HCT116 (cell line): Measurements from ENCODE around the gene IER3. TPM values are rescaled to one million over a fixed set of nuclear protein-coding genes. Genes with fewer than 3 reads are reported as not detected.
A peak's percentile ranks its signal among the peaks of the same experiment; 100 is the strongest.

ENCODE experiments used
- ATAC-seq: fragments of 200-7000 bp; cut with Tn5 transposase; 2 replicates; pipeline ENCODE4 v1.9.1; 2020; ENCODE audit warnings: mild to moderate bottlenecking, moderate library complexity
- BruUV-seq: library from RNA; stranded (reverse); fragments of 400-500 nt; replicated peaks from 2 replicates; lab custom pipeline; 2021; lab: Mats Ljungman, UMichigan
- CTCF ChIA-PET: fragments of 300-600 bp; sonication (Branson Sonifier 250); formaldehyde crosslinking; loops from one replicate; lab custom pipeline; 2021; ENCODE audit warnings: antibody characterized with exemption; lab: Charles Lee
- POLR2A ChIA-PET: fragments of 300-600, 350-600 bp; sonication (Branson Sonifier 250); formaldehyde crosslinking; loops from one replicate; lab custom pipeline; 2021; ENCODE audit warnings: antibody characterized with exemption; lab: Charles Lee
- RAD21 ChIA-PET, 2 experiments: fragments of 300-600 bp; sonication (Branson Sonifier 250); formaldehyde crosslinking; loops; one replicate each; lab custom pipeline; 2023; ENCODE audit warnings: low total read pairs in 2 of 2; ENCODE audit not compliant: uncharacterized antibody in 2 of 2, unreplicated experiment in 2 of 2, low non-redundant PET in 1 of 2; lab: Charles Lee
- DNase-seq: peaks from one replicate; pipeline ENCODE4 v3.0.0-alpha.2; 2010; ENCODE audit warnings: low read depth, low spot score
- H2AFZ ChIP-seq: fragments of 200-600 bp; shearing (Covaris generic), sonication (generic); 2 replicates; pipeline ENCODE4 v1.6.1; 2017; ENCODE audit warnings: low read depth, mixed run types, mixed read lengths, antibody characterized with exemption, low read length; ENCODE audit not compliant: poor library complexity, severe bottlenecking
- H3K27ac ChIP-seq: 2 replicates; pipeline ENCODE4 v1.5.1; 2012; ENCODE audit warnings: low read depth, low read length
- H3K27me3 ChIP-seq: fragments of 200-600 bp; sonication (generic); 2 replicates; pipeline ENCODE4 v1.6.1; 2016; ENCODE audit warnings: mixed run types, low read length, mixed read lengths; ENCODE audit not compliant: insufficient read depth
- H3K36me3 ChIP-seq, 2 experiments: fragments of 200-500 bp in 1 of 2; fragments of 200-600 bp in 1 of 2; sonication (Bioruptor generic) in 1 of 2; sonication (generic) in 1 of 2; 2 replicates each; pipeline versions ENCODE4 v1.5.1 to v1.6.1; 2014 to 2016; ENCODE audit warnings: low read length in 2 of 2, inconsistent platforms in 1 of 2, mixed read lengths in 1 of 2, mixed run types in 1 of 2; ENCODE audit not compliant: insufficient read depth in 2 of 2, control insufficient read depth in 1 of 2
- H3K4me1 ChIP-seq, 2 experiments: fragments of 200-600 bp in 1 of 2; sonication (generic) in 1 of 2; 2 replicates each; pipeline versions ENCODE4 v1.5.1 to v1.6.1; 2012 to 2017; ENCODE audit warnings: low read length in 2 of 2, inconsistent platforms in 1 of 2, mild to moderate bottlenecking in 1 of 2, mixed read lengths in 1 of 2, mixed run types in 1 of 2, moderate library complexity in 1 of 2; ENCODE audit not compliant: insufficient read depth in 2 of 2, control insufficient read depth in 1 of 2
- H3K4me2 ChIP-seq: fragments of 200-600 bp; sonication (generic); 2 replicates; pipeline ENCODE4 v1.6.1; 2017; ENCODE audit warnings: mixed run types, low read length, mixed read lengths
- H3K4me3 ChIP-seq, 2 experiments: fragments of 200-600 bp in 1 of 2; sonication (generic) in 1 of 2; replicated peaks in 1 of 2; 2 replicates each; pipeline ENCODE4 v1.5.1; 2011 to 2016; ENCODE audit warnings: low read length in 2 of 2, control low read depth in 1 of 2, low read depth in 1 of 2, mild to moderate bottlenecking in 1 of 2, mixed read lengths in 1 of 2, mixed run types in 1 of 2
- H3K79me2 ChIP-seq: fragments of 200-600 bp; sonication (generic); 2 replicates; pipeline ENCODE4 v1.6.1; 2017; ENCODE audit warnings: mild to moderate bottlenecking, mixed run types, low read length, moderate library complexity, mixed read lengths; ENCODE audit not compliant: insufficient read depth
- H3K9ac ChIP-seq: fragments of 200-600 bp; sonication (generic); 2 replicates; pipeline ENCODE4 v1.6.1; 2016; ENCODE audit warnings: low read length, mixed read lengths
- H3K9me2 ChIP-seq: fragments of 200-600 bp; sonication (generic), shearing (Covaris generic); 2 replicates; pipeline ENCODE4 v1.6.1; 2017; ENCODE audit warnings: mixed run types, mild to moderate bottlenecking, moderate library complexity; ENCODE audit not compliant: insufficient read depth
- H3K9me3 ChIP-seq, 2 experiments: fragments of 200-500 bp in 1 of 2; fragments of 200-600 bp in 1 of 2; sonication (Bioruptor generic) in 1 of 2; sonication (generic) in 1 of 2; 2 replicates each; pipeline ENCODE4 v1.6.1; 2014 to 2017; ENCODE audit warnings: low read length in 2 of 2, mixed read lengths in 2 of 2, inconsistent platforms in 1 of 2, low read depth in 1 of 2, mild to moderate bottlenecking in 1 of 2, mixed run types in 1 of 2, moderate library complexity in 1 of 2; ENCODE audit not compliant: control insufficient read depth in 1 of 2, insufficient read depth in 1 of 2
- H4K20me1 ChIP-seq: fragments of 200-600 bp; sonication (generic), shearing (Covaris generic); 2 replicates; pipeline ENCODE4 v1.6.1; 2017; ENCODE audit warnings: mixed run types, mild to moderate bottlenecking, moderate library complexity; ENCODE audit not compliant: insufficient read depth
- CBX3 ChIP-seq: IDR thresholded peaks from 2 replicates; pipeline ENCODE4 v1.6.1; 2012; ENCODE audit warnings: low read depth
- FOSL1 ChIP-seq: IDR thresholded peaks from 2 replicates; pipeline ENCODE4 v1.6.1; 2012; ENCODE audit warnings: low read depth
- JUND ChIP-seq: IDR thresholded peaks from 2 replicates; pipeline ENCODE4 v1.6.1; 2012
- POLR2A ChIP-seq: IDR thresholded peaks from 2 replicates; pipeline ENCODE4 v1.7.0; 2011; ENCODE audit warnings: borderline replicate concordance; ENCODE audit not compliant: insufficient read depth, insufficient read length; ENCODE audit errors: extremely low read depth
- POLR2AphosphoS5 ChIP-seq: IDR thresholded peaks from 2 replicates; pipeline ENCODE4 v1.6.1; 2011; ENCODE audit warnings: mild to moderate bottlenecking, low read depth, low read length, moderate library complexity
- RAD21 ChIP-seq: IDR thresholded peaks from 2 replicates; pipeline ENCODE4 v1.6.1; 2012; ENCODE audit warnings: low read depth, mild to moderate bottlenecking
- SRF ChIP-seq: IDR thresholded peaks from 2 replicates; pipeline ENCODE4 v1.6.1; 2012; ENCODE audit warnings: low read depth
- TCF7L2 ChIP-seq: IDR thresholded peaks from 2 replicates; pipeline ENCODE4 v1.7.0; 2011; ENCODE audit warnings: borderline replicate concordance, inconsistent platforms; ENCODE audit not compliant: insufficient read depth, insufficient read length; ENCODE audit errors: extremely low read depth
- YY1 ChIP-seq: IDR thresholded peaks from 2 replicates; pipeline ENCODE4 v1.6.1; 2011; ENCODE audit warnings: low read length, low read depth, moderate library complexity, mild to moderate bottlenecking; ENCODE audit not compliant: insufficient replicate concordance; ENCODE audit errors: extremely low read depth
- ZFX ChIP-seq: fragments of 450-650 bp; IDR thresholded peaks from 2 replicates; pipeline ENCODE4 v1.6.1; 2017
- intact Hi-C: fragments of 100-400 bp; cut with micrococcal nuclease; formaldehyde crosslinking; loops from 2 replicates; pipeline ENCODE4 v1.10.0; 2022
- total RNA-seq: library from RNA; stranded (reverse); gene quantifications from one replicate; pipeline ENCODE4 v1.2.1, GENCODE V29; 2021; ENCODE audit not compliant: unreplicated experiment
- TF ChIP-seq, protein P1 (sequence below): IDR thresholded peaks from 2 replicates; pipeline ENCODE4 v1.6.1; 2012
- TF ChIP-seq, protein P2 (sequence below): IDR thresholded peaks from 2 replicates; pipeline ENCODE4 v1.6.1; 2012; ENCODE audit warnings: low read depth
- TF ChIP-seq, protein P3 (sequence below), 3 experiments: fragments of 200-600 bp in 1 of 3; sonication (generic) in 1 of 3; IDR thresholded peaks in 2 of 3; conservative IDR thresholded peaks in 1 of 3; 2 replicates each; pipeline ENCODE4 v1.5.1; 2012 to 2017; ENCODE audit warnings: low read depth in 2 of 3, low read length in 2 of 3, antibody characterized with exemption in 1 of 3, borderline replicate concordance in 1 of 3, control low read depth in 1 of 3, mild to moderate bottlenecking in 1 of 3, mixed read lengths in 1 of 3, mixed run types in 1 of 3, moderate library complexity in 1 of 3; ENCODE audit not compliant: insufficient read depth in 1 of 3

Gene IER3
- total RNA-seq, 1 experiment from 2014 or later = 952 TPM

- no TSS peak for BruUV-seq
- TF ChIP-seq CBX3 = no peak
- no peak for TF ChIP-seq POLR2A
- no peak for TF ChIP-seq TCF7L2
- no peak for TF ChIP-seq SRF
- TF ChIP-seq, protein P1, sequence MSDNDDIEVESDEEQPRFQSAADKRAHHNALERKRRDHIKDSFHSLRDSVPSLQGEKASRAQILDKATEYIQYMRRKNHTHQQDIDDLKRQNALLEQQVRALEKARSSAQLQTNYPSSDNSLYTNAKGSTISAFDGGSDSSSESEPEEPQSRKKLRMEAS = no peak
- TF ChIP-seq ZFX = no peak
- TF ChIP-seq JUND = no peak
- TF ChIP-seq YY1 = no peak
- TF ChIP-seq, protein P2, sequence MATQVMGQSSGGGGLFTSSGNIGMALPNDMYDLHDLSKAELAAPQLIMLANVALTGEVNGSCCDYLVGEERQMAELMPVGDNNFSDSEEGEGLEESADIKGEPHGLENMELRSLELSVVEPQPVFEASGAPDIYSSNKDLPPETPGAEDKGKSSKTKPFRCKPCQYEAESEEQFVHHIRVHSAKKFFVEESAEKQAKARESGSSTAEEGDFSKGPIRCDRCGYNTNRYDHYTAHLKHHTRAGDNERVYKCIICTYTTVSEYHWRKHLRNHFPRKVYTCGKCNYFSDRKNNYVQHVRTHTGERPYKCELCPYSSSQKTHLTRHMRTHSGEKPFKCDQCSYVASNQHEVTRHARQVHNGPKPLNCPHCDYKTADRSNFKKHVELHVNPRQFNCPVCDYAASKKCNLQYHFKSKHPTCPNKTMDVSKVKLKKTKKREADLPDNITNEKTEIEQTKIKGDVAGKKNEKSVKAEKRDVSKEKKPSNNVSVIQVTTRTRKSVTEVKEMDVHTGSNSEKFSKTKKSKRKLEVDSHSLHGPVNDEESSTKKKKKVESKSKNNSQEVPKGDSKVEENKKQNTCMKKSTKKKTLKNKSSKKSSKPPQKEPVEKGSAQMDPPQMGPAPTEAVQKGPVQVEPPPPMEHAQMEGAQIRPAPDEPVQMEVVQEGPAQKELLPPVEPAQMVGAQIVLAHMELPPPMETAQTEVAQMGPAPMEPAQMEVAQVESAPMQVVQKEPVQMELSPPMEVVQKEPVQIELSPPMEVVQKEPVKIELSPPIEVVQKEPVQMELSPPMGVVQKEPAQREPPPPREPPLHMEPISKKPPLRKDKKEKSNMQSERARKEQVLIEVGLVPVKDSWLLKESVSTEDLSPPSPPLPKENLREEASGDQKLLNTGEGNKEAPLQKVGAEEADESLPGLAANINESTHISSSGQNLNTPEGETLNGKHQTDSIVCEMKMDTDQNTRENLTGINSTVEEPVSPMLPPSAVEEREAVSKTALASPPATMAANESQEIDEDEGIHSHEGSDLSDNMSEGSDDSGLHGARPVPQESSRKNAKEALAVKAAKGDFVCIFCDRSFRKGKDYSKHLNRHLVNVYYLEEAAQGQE = no peak
- TF ChIP-seq POLR2AphosphoS5 = no peak
- TF ChIP-seq, protein P3, sequence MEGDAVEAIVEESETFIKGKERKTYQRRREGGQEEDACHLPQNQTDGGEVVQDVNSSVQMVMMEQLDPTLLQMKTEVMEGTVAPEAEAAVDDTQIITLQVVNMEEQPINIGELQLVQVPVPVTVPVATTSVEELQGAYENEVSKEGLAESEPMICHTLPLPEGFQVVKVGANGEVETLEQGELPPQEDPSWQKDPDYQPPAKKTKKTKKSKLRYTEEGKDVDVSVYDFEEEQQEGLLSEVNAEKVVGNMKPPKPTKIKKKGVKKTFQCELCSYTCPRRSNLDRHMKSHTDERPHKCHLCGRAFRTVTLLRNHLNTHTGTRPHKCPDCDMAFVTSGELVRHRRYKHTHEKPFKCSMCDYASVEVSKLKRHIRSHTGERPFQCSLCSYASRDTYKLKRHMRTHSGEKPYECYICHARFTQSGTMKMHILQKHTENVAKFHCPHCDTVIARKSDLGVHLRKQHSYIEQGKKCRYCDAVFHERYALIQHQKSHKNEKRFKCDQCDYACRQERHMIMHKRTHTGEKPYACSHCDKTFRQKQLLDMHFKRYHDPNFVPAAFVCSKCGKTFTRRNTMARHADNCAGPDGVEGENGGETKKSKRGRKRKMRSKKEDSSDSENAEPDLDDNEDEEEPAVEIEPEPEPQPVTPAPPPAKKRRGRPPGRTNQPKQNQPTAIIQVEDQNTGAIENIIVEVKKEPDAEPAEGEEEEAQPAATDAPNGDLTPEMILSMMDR (IDR thresholded peaks at IDR 0.05 in 2 of 3, conservative IDR thresholded peaks at IDR 0.05 in 1 of 3; ENCODE audit: borderline replicate concordance in 1 of 3, insufficient read depth in 1 of 3, low read depth in 2 of 3, low read length in 2 of 3) = no peak
- no peak for TF ChIP-seq RAD21
- no peak for TF ChIP-seq FOSL1
- intact Hi-C loops = loop anchor here (10.0 kb wide), 1 partner anchor 344 kb away; no protein-coding TSS in a partner anchor
- ChIA-PET CTCF (interaction anchor here (1.7 kb wide), 1 partner anchor 10 kb away, joined by 6 read pairs; no protein-coding TSS in a partner anchor), POLR2A (interaction anchor here (1.4 to 16.4 kb wide), 9 partner anchors 9 to 61 kb away, joined by 4 to 680 read pairs (median 9); no protein-coding TSS in a partner anchor), RAD21 (no interaction called here)
- H2AFZ ChIP-seq = no peak overlapping the region
- peak overlapping the region; percentile 29 for H3K9ac ChIP-seq
- H3K4me3 ChIP-seq = no peak overlapping the region
- DNase-seq (no peak), ATAC-seq (no peak)
- no peaks in the 10 kb centered on the region for H3K9me2 ChIP-seq
- no peaks in the 10 kb centered on the region for H4K20me1 ChIP-seq
- H3K27me3 ChIP-seq = no peaks in the 10 kb centered on the region
- peaks cover 30 to 63% of the 10 kb centered on the region in 2 experiments for H3K4me1 ChIP-seq
- peak overlapping the region; percentile 41; the same call in 1 of the 2 replicates for H3K27ac ChIP-seq
- peak overlapping the region; percentile 22 for H3K4me2 ChIP-seq
- H3K36me3 ChIP-seq = peaks cover 4 to 11% of the 10 kb centered on the region in 2 experiments; a peak in 1 of 4 replicates
- H3K9me3 ChIP-seq = no peaks in the 10 kb centered on the region
- peaks cover 15% of the 10 kb centered on the region for H3K79me2 ChIP-seq
Measured at GRCh38 chr6:30740540-30740870, 3.8 kb downstream of the IER3 start.
